Measurements from ENCODE around the gene RIMKLA. TPM values are rescaled to one million over a fixed set of nuclear protein-coding genes. Genes with fewer than 3 reads are reported as not detected.

RIMKLA gene
- total RNA-seq, 4 donors from 2014 or later = 0.67 to 2.6 (median 2.2) TPM

DNA sequence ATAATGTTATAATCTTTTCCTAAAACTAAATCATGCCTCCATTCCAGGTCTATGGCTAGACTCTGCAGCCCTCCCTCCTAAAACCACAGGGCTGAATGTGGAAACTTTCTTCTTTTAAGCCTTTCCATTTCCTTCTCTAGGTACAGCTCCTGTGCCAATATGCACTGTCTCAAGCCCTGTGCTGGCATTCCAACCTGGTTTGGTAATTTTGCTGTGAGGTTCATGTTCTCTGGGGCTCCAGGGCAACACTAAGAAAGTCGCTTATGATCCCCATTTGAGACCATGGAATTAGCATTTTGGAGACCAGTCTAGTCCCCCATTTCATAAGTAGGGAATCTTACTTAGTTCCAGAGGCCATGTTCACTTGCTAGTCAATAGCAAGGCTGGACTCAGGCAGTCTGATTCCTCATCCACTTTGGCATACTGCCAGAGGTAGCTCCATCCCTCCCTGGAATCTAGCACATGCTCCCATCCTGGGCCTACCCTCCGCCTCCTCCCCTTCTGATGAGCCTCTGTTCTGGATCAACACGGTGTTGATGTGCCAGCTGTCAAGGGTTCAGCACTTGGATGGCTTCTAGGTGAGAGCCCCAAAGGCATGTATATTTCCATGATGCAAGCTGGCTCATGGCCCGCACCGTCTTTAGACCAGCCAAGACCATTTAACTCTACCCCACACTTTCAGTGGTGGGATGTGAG is 38.7 kb downstream of the RIMKLA start:
- no peaks in the 10 kb centered on the region for H3K27me3 ChIP-seq
- DNase-seq = no peak
- H3K27ac ChIP-seq = no peak overlapping the region
- TF ChIP-seq POLR2A (IDR thresholded peaks at IDR 0.05) = no peak
- TF ChIP-seq, protein P1, sequence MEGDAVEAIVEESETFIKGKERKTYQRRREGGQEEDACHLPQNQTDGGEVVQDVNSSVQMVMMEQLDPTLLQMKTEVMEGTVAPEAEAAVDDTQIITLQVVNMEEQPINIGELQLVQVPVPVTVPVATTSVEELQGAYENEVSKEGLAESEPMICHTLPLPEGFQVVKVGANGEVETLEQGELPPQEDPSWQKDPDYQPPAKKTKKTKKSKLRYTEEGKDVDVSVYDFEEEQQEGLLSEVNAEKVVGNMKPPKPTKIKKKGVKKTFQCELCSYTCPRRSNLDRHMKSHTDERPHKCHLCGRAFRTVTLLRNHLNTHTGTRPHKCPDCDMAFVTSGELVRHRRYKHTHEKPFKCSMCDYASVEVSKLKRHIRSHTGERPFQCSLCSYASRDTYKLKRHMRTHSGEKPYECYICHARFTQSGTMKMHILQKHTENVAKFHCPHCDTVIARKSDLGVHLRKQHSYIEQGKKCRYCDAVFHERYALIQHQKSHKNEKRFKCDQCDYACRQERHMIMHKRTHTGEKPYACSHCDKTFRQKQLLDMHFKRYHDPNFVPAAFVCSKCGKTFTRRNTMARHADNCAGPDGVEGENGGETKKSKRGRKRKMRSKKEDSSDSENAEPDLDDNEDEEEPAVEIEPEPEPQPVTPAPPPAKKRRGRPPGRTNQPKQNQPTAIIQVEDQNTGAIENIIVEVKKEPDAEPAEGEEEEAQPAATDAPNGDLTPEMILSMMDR (IDR thresholded peaks at IDR 0.05) = no peak
- intact Hi-C loops (cut with DNase I) = no loop called here
- peaks cover 5 to 7% of the 10 kb centered on the region in 2 donors for H3K4me1 ChIP-seq
- H3K36me3 ChIP-seq = no peaks in the 10 kb centered on the region
- no peak overlapping the region for H3K4me3 ChIP-seq (replicated peaks in 1 of 3)
- 85 to 96% methylated on average over 5 of the region's 5 CpGs for WGBS, 2 donors
- no peaks in the 10 kb centered on the region for H3K9me3 ChIP-seq

DNA sequence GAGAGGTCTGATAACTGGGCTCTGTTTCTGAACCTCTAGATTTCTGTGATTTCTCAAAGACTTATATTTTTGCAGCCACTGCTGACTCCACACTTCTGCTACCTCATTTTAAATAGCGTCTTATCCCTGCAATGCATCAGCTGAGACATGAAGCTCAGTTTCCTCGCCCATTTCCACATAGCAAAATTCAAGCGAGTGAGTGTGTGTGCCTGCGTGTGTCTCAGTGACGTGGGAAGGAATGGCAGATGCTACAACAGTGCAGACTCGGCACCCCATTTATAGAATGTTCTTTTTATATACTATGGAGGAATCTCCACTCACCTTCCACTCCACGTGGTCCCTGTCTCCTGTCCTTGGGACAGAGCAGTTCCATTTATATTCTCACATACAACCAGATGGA is 39.5 kb downstream of the RIMKLA start:
- Histone ChIP-seq H3K27ac (no peak overlapping the region), H3K9me3 (no peaks in the 10 kb centered on the region), H3K4me1 (peaks cover 5 to 8% of the 10 kb centered on the region in 2 donors), H3K4me3 (replicated peaks in 1 of 3) (no peak overlapping the region), H3K27me3 (no peaks in the 10 kb centered on the region), H3K36me3 (no peaks in the 10 kb centered on the region)
- no peak for TF ChIP-seq POLR2A (IDR thresholded peaks at IDR 0.05)
- TF ChIP-seq, protein P1 (IDR thresholded peaks at IDR 0.05) = no peak
- intact Hi-C loops (cut with DNase I) = no loop called here
- no peak for DNase-seq
- 82 to 84% methylated on average over 7 of the region's 7 CpGs for WGBS, 2 donors

DNA sequence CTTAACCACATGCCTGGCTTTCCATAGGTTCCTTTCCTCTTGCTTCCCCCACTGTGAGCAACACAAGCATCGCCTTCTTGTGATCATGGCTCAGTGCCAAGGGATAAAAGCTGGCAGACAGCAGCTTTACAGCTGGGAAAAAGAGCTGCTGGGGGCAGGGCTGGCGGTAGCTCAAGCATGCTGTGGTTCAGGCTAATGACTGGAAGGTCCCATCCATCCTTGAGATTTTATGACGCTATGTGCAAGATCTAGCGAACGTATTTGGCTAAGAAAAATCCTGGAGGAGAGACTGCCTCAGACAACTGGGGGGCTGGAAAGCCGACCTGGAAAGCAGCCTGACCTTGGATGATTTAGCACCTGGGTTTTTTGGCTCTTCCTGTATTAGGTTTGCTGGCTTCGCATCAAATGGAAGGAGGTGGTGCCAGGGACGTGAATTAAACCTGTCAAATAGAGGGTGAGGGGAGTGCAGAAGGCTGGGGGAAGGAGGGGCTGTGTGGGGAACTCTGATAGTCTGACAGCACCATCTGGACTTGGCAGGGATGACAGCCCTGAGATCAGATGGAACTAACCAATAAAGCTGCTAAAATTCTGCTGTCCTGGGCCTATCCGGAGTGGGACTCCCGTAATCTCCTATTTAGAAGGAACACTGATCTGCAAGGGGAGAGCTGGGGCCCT is 40.5 kb downstream of the RIMKLA start:
- H3K27me3 ChIP-seq = no peaks in the 10 kb centered on the region
- peak; percentile 50 to 55 for DNase-seq
- H3K36me3 ChIP-seq = no peaks in the 10 kb centered on the region
- intact Hi-C loops (cut with DNase I) = no loop called here
- H3K4me3 ChIP-seq (replicated peaks in 1 of 3) = no peak overlapping the region
- no peak overlapping the region for H3K27ac ChIP-seq
- 21 to 25% methylated on average over 10 of the region's 10 CpGs for WGBS, 2 donors
- H3K4me1 ChIP-seq = peaks cover 5 to 8% of the 10 kb centered on the region in 2 donors
- TF ChIP-seq, protein P1 (IDR thresholded peaks at IDR 0.05) = no peak
- no peak for TF ChIP-seq POLR2A (IDR thresholded peaks at IDR 0.05)
- H3K9me3 ChIP-seq = no peaks in the 10 kb centered on the region

DNA sequence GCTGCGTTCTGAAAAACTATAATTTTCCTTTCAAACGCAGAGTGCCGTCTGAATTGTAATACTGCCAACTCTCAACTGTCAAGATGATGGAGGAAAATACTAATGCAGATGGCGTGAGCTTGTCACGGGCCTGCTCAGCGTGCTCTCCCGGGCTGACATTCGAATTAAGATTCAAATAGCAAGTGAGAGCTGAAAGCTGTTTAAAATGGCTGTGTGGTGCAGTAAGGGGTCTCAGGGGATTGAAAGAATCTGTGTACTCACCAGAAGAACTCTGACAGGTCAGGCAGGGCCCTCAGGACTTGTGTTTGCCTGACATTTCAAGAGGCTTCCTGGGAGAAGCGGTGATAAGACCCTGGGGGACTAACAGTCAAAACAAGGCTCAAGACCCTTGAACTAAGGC is 42.1 kb downstream of the RIMKLA start:
- H3K27me3 ChIP-seq = no peaks in the 10 kb centered on the region
- WGBS, 2 donors = 63 to 64% methylated on average over 9 of the region's 9 CpGs
- H3K9me3 ChIP-seq = no peaks in the 10 kb centered on the region
- peaks cover 5 to 8% of the 10 kb centered on the region in 2 donors for H3K4me1 ChIP-seq
- no peak for DNase-seq
- TF ChIP-seq, protein P1 (IDR thresholded peaks at IDR 0.05) = no peak
- no peak for TF ChIP-seq POLR2A (IDR thresholded peaks at IDR 0.05)
- H3K36me3 ChIP-seq = no peaks in the 10 kb centered on the region
- H3K27ac ChIP-seq = no peak overlapping the region
- intact Hi-C loops (cut with DNase I) = no loop called here
- H3K4me3 ChIP-seq (replicated peaks in 1 of 3) = no peak overlapping the region

- peak; percentile 51 to 58 for DNase-seq
- H3K4me3 ChIP-seq (replicated peaks in 1 of 3) = no peak overlapping the region
- no peak for TF ChIP-seq POLR2A (IDR thresholded peaks at IDR 0.05)
- TF ChIP-seq, protein P1 (IDR thresholded peaks at IDR 0.05) = no peak
- 37 to 46% methylated on average over 3 of the region's 3 CpGs for WGBS, 2 donors
- H3K27me3 ChIP-seq = no peaks in the 10 kb centered on the region
- H3K27ac ChIP-seq = no peak overlapping the region
- intact Hi-C loops (cut with DNase I) = no loop called here
- peaks cover 5 to 8% of the 10 kb centered on the region in 2 donors for H3K4me1 ChIP-seq
- H3K36me3 ChIP-seq = no peaks in the 10 kb centered on the region
- H3K9me3 ChIP-seq = no peaks in the 10 kb centered on the region
Observed at GRCh38 chr1:42423681-42424080, 43.1 kb downstream of the RIMKLA start.
